Ishikawa (cell line): ENCODE data around the gene ZNF726.

Source experiments
- EP300 ChIP-seq: IDR thresholded peaks from 2 replicates; pipeline ENCODE4 v1.6.1; 2012; ENCODE audit warnings: borderline replicate concordance
- NFIC ChIP-seq: IDR thresholded peaks from 2 replicates; pipeline ENCODE4 v1.6.1; 2012
- RAD21 ChIP-seq: IDR thresholded peaks from 2 replicates; pipeline ENCODE4 v1.6.1; 2012; ENCODE audit warnings: low read depth
- TAF1 ChIP-seq: IDR thresholded peaks from 2 replicates; pipeline ENCODE4 v1.6.1; 2012; ENCODE audit warnings: low read depth, mild to moderate bottlenecking
- TCF12 ChIP-seq: IDR thresholded peaks from 2 replicates; pipeline ENCODE4 v1.6.1; 2012; ENCODE audit warnings: low read depth
- TEAD4 ChIP-seq: IDR thresholded peaks from 2 replicates; pipeline ENCODE4 v1.6.1; 2012
- TF ChIP-seq, protein P1 (sequence below): IDR thresholded peaks from 2 replicates; pipeline ENCODE4 v1.6.1; 2012; ENCODE audit warnings: low read depth, mild to moderate bottlenecking
- TF ChIP-seq, protein P2 (sequence below): IDR thresholded peaks from 2 replicates; pipeline ENCODE4 v1.6.1; 2012

DNA sequence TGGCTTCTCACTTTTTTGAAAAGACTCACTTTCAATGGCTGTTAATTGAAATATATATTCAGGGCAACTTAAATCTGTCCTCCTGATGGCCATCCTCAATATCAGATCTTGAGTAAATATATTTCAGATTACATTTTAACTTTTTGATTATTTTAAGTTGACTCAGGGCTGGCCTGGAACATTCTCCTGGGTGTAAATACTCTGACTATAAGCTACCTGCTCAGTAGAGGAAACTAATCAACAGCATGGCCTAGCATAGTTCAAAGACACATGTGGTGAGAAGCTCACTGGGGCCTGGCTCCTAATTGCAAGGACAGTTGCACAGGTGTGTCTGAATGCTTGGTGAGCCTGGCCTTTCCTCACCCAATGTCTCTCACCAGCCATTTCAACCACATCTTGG, 5.5 kb upstream of the ZNF726 start:
- TF ChIP-seq TCF12 = no peak
- TF ChIP-seq NFIC = no peak
- TF ChIP-seq EP300 = no peak
- TF ChIP-seq, protein P1, sequence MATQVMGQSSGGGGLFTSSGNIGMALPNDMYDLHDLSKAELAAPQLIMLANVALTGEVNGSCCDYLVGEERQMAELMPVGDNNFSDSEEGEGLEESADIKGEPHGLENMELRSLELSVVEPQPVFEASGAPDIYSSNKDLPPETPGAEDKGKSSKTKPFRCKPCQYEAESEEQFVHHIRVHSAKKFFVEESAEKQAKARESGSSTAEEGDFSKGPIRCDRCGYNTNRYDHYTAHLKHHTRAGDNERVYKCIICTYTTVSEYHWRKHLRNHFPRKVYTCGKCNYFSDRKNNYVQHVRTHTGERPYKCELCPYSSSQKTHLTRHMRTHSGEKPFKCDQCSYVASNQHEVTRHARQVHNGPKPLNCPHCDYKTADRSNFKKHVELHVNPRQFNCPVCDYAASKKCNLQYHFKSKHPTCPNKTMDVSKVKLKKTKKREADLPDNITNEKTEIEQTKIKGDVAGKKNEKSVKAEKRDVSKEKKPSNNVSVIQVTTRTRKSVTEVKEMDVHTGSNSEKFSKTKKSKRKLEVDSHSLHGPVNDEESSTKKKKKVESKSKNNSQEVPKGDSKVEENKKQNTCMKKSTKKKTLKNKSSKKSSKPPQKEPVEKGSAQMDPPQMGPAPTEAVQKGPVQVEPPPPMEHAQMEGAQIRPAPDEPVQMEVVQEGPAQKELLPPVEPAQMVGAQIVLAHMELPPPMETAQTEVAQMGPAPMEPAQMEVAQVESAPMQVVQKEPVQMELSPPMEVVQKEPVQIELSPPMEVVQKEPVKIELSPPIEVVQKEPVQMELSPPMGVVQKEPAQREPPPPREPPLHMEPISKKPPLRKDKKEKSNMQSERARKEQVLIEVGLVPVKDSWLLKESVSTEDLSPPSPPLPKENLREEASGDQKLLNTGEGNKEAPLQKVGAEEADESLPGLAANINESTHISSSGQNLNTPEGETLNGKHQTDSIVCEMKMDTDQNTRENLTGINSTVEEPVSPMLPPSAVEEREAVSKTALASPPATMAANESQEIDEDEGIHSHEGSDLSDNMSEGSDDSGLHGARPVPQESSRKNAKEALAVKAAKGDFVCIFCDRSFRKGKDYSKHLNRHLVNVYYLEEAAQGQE = no peak
- TF ChIP-seq TAF1 = no peak
- TF ChIP-seq, protein P2, sequence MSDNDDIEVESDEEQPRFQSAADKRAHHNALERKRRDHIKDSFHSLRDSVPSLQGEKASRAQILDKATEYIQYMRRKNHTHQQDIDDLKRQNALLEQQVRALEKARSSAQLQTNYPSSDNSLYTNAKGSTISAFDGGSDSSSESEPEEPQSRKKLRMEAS = no peak
- TF ChIP-seq RAD21 = no peak
- no peak for TF ChIP-seq TEAD4
